Tibial nerve (tissue), 4 donors: Measurements from ENCODE around the gene CDC14B. TPM values are rescaled to one million over a fixed set of nuclear protein-coding genes. Genes with fewer than 3 reads are reported as not detected.

Experiments used
- DNase-seq, 2 donors: peaks; one replicate each; pipeline ENCODE4 v3.0.0-alpha.2; 2019; ENCODE audit warnings: low spot score in 2 of 2
- H3K27ac ChIP-seq, 4 donors: fragments of 200-600 bp; sonication (generic) in 3 of 4; one replicate each; pipeline ENCODE4 v1.5.1; 2017 to 2019; ENCODE audit warnings: mild to moderate bottlenecking in 1 of 4
- H3K27me3 ChIP-seq, 2 donors: fragments of 200-600 bp; sonication (generic) in 1 of 2; one replicate each; pipeline versions ENCODE4 v1.5.1 to v1.6.0; 2017 to 2019
- H3K36me3 ChIP-seq, 3 donors: fragments of 200-600 bp; sonication (generic); one replicate each; pipeline ENCODE4 v1.5.1; 2018 to 2019
- H3K4me1 ChIP-seq, 4 donors: fragments of 200-600 bp; sonication (generic) in 3 of 4; one replicate each; pipeline ENCODE4 v1.5.1; 2017 to 2019
- H3K4me3 ChIP-seq, 4 donors: fragments of 200-600 bp; sonication (generic) in 3 of 4; one replicate each; pipeline ENCODE4 v1.5.1; 2017 to 2019; ENCODE audit warnings: mild to moderate bottlenecking in 1 of 4, moderate library complexity in 1 of 4
- H3K9me3 ChIP-seq, 4 donors: fragments of 200-600 bp; sonication (generic) in 3 of 4; one replicate each; pipeline ENCODE4 v1.5.1; 2017 to 2019
- CTCF ChIP-seq, 5 experiments: fragments of 200-600 bp in 3 of 5; fragments of 450-650 bp in 2 of 5; sonication (generic) in 3 of 5; IDR thresholded peaks; one replicate each; pipeline ENCODE4 v1.5.1; 2016 to 2019; ENCODE audit warnings: antibody characterized with exemption in 5 of 5, mild to moderate bottlenecking in 3 of 5, moderate library complexity in 2 of 5
- EP300 ChIP-seq, 2 donors: sonication (generic); formaldehyde crosslinking; IDR thresholded peaks; one replicate each; pipeline ENCODE4 v1.6.1; 2017; ENCODE audit warnings: antibody characterized with exemption in 2 of 2, mild to moderate bottlenecking in 1 of 2
- POLR2A ChIP-seq, 2 donors: fragments of 450-650 bp; IDR thresholded peaks; one replicate each; pipeline ENCODE4 v1.6.1; 2017; ENCODE audit warnings: antibody characterized with exemption in 2 of 2, mild to moderate bottlenecking in 2 of 2, moderate library complexity in 2 of 2
- WGBS, 2 donors: methylation state at CpG; one replicate each; pipeline ENCODE4 v1.1.5; 2018; 5-methylcytosine and 5-hydroxymethylcytosine counted together
- total RNA-seq, 4 donors: library from RNA; depleted of rRNA; stranded (reverse); fragments of >200 nt; gene quantifications; one replicate each; pipeline ENCODE4 v1.1.0, GENCODE V29; 2016

Gene CDC14B
- total RNA-seq, 4 donors from 2014 or later, result 25.9 to 34.1 (median 27.6) TPM

GRCh38 chr9:96581786-96582185 lies 37.9 kb downstream of the CDC14B start:
- H3K4me1 ChIP-seq, result no peaks in the 10 kb centered on the region
- no peak for DNase-seq
- H3K27ac ChIP-seq, result no peak overlapping the region
- TF ChIP-seq CTCF (IDR thresholded peaks at IDR 0.05), result no peak
- TF ChIP-seq POLR2A (IDR thresholded peaks at IDR 0.05), result no peak
- no peak for TF ChIP-seq EP300 (IDR thresholded peaks at IDR 0.05)
- no peaks in the 10 kb centered on the region for H3K9me3 ChIP-seq
- no peaks in the 10 kb centered on the region for H3K27me3 ChIP-seq
- H3K4me3 ChIP-seq, result no peak overlapping the region
- 72 to 78% methylated on average over 6 of the region's 6 CpGs for WGBS, 2 donors
- H3K36me3 ChIP-seq, result no peaks in the 10 kb centered on the region

- Histone ChIP-seq H3K36me3 (no peaks in the 10 kb centered on the region), H3K4me1 (no peaks in the 10 kb centered on the region), H3K27me3 (no peaks in the 10 kb centered on the region), H3K27ac (no peak overlapping the region), H3K4me3 (no peak overlapping the region), H3K9me3 (no peaks in the 10 kb centered on the region)
- DNase-seq, result no peak
- TF ChIP-seq POLR2A (IDR thresholded peaks at IDR 0.05) (no peak), CTCF (IDR thresholded peaks at IDR 0.05) (no peak), EP300 (IDR thresholded peaks at IDR 0.05) (no peak)
- WGBS, 2 donors, result 86 to 89% methylated on average over 4 of the region's 4 CpGs
Observed at GRCh38 chr9:96581301-96581700, 38.3 kb downstream of the CDC14B start.

GRCh38 chr9:96574931-96575351 lies 44.7 kb downstream of the CDC14B start:
- no peak for TF ChIP-seq EP300 (IDR thresholded peaks at IDR 0.05)
- TF ChIP-seq CTCF (IDR thresholded peaks at IDR 0.05), result no peak
- no peak for TF ChIP-seq POLR2A (IDR thresholded peaks at IDR 0.05)
- Histone ChIP-seq H3K36me3 (no peaks in the 10 kb centered on the region), H3K27me3 (no peaks in the 10 kb centered on the region), H3K9me3 (no peaks in the 10 kb centered on the region), H3K4me1 (no peaks in the 10 kb centered on the region), H3K4me3 (no peak overlapping the region), H3K27ac (no peak overlapping the region)
- WGBS, 2 donors, result 79 to 83% methylated on average over 8 of the region's 8 CpGs
- DNase-seq, result no peak

- 91 to 96% methylated on average over 4 of the region's 4 CpGs for WGBS, 2 donors
- no peak overlapping the region for H3K4me3 ChIP-seq
- no peak for TF ChIP-seq POLR2A (IDR thresholded peaks at IDR 0.05)
- TF ChIP-seq CTCF (IDR thresholded peaks at IDR 0.05), result no peak
- TF ChIP-seq EP300 (IDR thresholded peaks at IDR 0.05), result no peak
- H3K36me3 ChIP-seq, result no peaks in the 10 kb centered on the region
- H3K27ac ChIP-seq, result no peak overlapping the region
- no peaks in the 10 kb centered on the region for H3K27me3 ChIP-seq
- no peak for DNase-seq
- H3K9me3 ChIP-seq, result no peaks in the 10 kb centered on the region
- no peaks in the 10 kb centered on the region for H3K4me1 ChIP-seq
Observed at GRCh38 chr9:96574455-96574854, 45.2 kb downstream of the CDC14B start.

GRCh38 chr9:96567203-96567700 lies 52.4 kb downstream of the CDC14B start:
- Histone ChIP-seq H3K27me3 (no peaks in the 10 kb centered on the region), H3K27ac (peak overlapping the region; percentile 76 to 97 (median 96)), H3K36me3 (peaks cover 0 to 4% (median 0%) of the 10 kb centered on the region in 3 donors), H3K4me1 (peaks cover 0 to 35% (median 7%) of the 10 kb centered on the region in 4 donors), H3K9me3 (no peaks in the 10 kb centered on the region), H3K4me3 (peak overlapping the region; percentile 46 to 96 (median 72))
- DNase-seq, result no peak
- 2% methylated on average over 16 to 17 of the region's 20 CpGs for WGBS, 2 donors
- TF ChIP-seq POLR2A (IDR thresholded peaks at IDR 0.05) (no peak), EP300 (IDR thresholded peaks at IDR 0.05) (peak in 1 of 2 donors; percentile 13), CTCF (IDR thresholded peaks at IDR 0.05) (peak in 1 of 5 experiments; percentile 14)
